ENCODE measurements around the gene SETD1A. TPM values are rescaled to one million over a fixed set of nuclear protein-coding genes. Genes with fewer than 3 reads are reported as not detected.

Gene SETD1A
- total RNA-seq, 2 donors from 2014 or later = 3.8 to 8.6 TPM

GRCh38 chr16:30997725-30998711 is 40.5 kb downstream of the SETD1A start:
- peak overlapping the region; percentile 48 to 58 for H3K4me3 ChIP-seq
- H3K27me3 ChIP-seq = no peaks in the 10 kb centered on the region
- TF ChIP-seq CTCF (IDR thresholded peaks at IDR 0.05) = no peak
- no peaks in the 10 kb centered on the region for H3K36me3 ChIP-seq
- peak overlapping the region; percentile 68 to 71 for H3K27ac ChIP-seq
- H3K9me3 ChIP-seq = no peaks in the 10 kb centered on the region
- DNase-seq (ENCODE audit: low spot score) = no peak
- H3K4me1 ChIP-seq = peaks cover 0 to 25% of the 10 kb centered on the region in 2 donors

DNA sequence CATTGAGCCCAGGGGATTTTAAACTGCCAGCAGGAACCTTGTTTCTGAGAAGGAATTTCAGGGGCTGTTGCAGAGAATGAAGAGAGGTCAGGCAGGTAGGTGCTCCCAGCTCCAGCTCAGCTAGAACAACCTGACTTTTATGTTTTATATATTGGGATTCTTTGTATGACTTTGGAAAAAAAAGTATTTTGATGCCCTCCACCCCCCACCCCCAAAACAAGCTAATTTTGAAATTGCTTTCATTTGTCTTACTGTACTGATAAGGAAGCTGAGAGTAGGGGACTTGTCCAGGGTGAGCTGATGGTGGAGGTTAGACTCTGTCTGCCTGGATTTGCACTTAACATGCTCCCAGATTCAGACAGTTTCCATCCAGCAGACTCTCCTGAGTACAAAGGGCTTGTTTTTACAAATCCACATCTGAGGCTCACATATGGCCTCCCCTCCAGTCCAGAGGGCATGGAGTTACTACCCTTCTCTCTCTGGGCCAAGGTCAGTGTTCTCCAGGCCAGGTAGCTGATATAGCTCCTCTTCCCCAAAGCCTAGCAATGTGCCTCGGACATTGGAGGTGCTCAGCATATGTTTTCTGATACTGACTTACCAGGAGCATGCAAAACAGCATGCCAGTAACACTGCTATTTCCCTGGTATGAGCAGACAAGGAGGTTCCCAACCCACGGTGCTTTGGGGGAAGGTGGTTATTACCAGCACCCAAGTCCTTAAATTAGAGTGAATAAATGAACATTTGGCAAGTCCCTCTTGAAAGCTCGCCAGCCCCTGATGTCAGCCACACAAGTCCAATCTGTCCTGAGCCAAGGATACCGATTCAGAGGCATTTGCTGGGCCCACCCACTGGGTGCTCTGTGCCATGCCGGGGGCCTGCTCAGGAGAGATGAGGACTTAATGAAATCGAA is 41.6 kb downstream of the SETD1A start:
- H3K27me3 ChIP-seq = no peaks in the 10 kb centered on the region

GRCh38 chr16:31000671-31001382 is 43.3 kb downstream of the SETD1A start:
- H3K4me1 ChIP-seq = peaks cover 0 to 25% of the 10 kb centered on the region in 2 donors
- no peaks in the 10 kb centered on the region for H3K27me3 ChIP-seq
- TF ChIP-seq CTCF (IDR thresholded peaks at IDR 0.05) = no peak
- no peak overlapping the region for H3K4me3 ChIP-seq
- H3K9me3 ChIP-seq = no peaks in the 10 kb centered on the region
- H3K36me3 ChIP-seq = no peaks in the 10 kb centered on the region
- H3K27ac ChIP-seq = no peak overlapping the region
- DNase-seq (ENCODE audit: low spot score) = no peak

More for the DNA sequence above, 41.6 kb downstream of the SETD1A start:
- H3K4me3 ChIP-seq = no peak overlapping the region
- H3K36me3 ChIP-seq = no peaks in the 10 kb centered on the region
- H3K4me1 ChIP-seq = peaks cover 0 to 25% of the 10 kb centered on the region in 2 donors
- H3K9me3 ChIP-seq = no peaks in the 10 kb centered on the region
- no peak for TF ChIP-seq CTCF (IDR thresholded peaks at IDR 0.05)
- peak overlapping the region; percentile 68 to 71 for H3K27ac ChIP-seq
- DNase-seq (ENCODE audit: low spot score) = peak; percentile 69

GRCh38 chr16:31001507-31002249 is 44.1 kb downstream of the SETD1A start:
- no peaks in the 10 kb centered on the region for H3K27me3 ChIP-seq
- H3K36me3 ChIP-seq = no peaks in the 10 kb centered on the region
- H3K4me3 ChIP-seq = no peak overlapping the region
- H3K9me3 ChIP-seq = no peaks in the 10 kb centered on the region
- no peak for DNase-seq (ENCODE audit: low spot score)
- TF ChIP-seq CTCF (IDR thresholded peaks at IDR 0.05) = no peak
- H3K4me1 ChIP-seq = peaks cover 0 to 20% of the 10 kb centered on the region in 2 donors
- no peak overlapping the region for H3K27ac ChIP-seq

Measured in right atrium auricular region (tissue), 2 donors.